TTC549 (cell line): ENCODE measurements around the gene AP2A1.
"Not testable (repeated sequence)": the region's sequence is repeated elsewhere in the genome, so short reads cannot be mapped to it uniquely, and the experiment has no call there.

Source experiments
- FAIRE-seq: peaks from 2 replicates; lab custom pipeline; 2012; peaks lifted over from hg19 to GRCh38; lab: Jason Lieb, UNC

Gene AP2A1

GRCh38 chr19:49812997-49813861 is 46.4 kb downstream of the AP2A1 start, which contains the start of gene FUZ:
Gene FUZ (minus strand): TSS chr19:49813292. CDS start chr19:49813106, 186 bp downstream.
- peak; percentile 97 for FAIRE-seq

- FAIRE-seq: no peak
These were observed 47.2 kb downstream of the AP2A1 start for GRCh38 chr19:49814010-49814409.

GRCh38 chr19:49816590-49816989 is 49.8 kb downstream of the AP2A1 start:
- no peak for FAIRE-seq

DNA sequence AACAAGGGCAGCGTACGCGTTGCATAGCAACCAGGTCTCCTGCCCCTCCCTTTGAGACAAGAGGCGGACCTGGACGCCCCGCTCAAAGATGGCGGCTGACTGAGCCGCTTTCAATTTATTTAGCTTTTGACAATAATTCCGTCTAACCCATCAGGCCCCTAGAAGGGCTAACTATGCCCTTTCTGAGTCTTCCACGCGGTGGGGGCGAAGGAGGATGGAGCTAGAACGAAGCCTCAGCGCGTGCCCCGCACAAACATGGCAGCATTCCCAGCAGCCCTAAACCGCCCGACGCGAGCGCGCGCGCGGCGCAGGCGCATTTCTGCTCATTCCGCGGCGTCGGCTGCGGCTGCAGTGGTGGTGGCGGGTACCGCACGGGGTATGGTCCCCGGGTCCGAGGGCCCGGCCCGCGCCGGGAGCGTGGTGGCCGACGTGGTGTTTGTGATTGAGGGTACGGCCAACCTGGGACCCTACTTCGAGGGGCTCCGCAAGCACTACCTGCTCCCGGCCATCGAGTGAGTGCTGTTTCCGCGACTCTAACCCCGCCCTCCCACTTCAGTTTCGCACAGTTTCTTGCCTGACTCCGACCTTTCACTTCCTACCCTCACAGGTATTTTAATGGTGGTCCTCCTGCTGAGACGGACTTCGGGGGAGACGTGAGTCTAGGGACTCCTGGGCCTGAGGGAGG is 51.3 kb downstream of the AP2A1 start, which contains the start of gene MED25:
MED25 (plus strand) TSS at position 326 of the 685 bp plus-strand sequence; CDS start at position 379, 53 bp downstream.
- no peak for FAIRE-seq

DNA sequence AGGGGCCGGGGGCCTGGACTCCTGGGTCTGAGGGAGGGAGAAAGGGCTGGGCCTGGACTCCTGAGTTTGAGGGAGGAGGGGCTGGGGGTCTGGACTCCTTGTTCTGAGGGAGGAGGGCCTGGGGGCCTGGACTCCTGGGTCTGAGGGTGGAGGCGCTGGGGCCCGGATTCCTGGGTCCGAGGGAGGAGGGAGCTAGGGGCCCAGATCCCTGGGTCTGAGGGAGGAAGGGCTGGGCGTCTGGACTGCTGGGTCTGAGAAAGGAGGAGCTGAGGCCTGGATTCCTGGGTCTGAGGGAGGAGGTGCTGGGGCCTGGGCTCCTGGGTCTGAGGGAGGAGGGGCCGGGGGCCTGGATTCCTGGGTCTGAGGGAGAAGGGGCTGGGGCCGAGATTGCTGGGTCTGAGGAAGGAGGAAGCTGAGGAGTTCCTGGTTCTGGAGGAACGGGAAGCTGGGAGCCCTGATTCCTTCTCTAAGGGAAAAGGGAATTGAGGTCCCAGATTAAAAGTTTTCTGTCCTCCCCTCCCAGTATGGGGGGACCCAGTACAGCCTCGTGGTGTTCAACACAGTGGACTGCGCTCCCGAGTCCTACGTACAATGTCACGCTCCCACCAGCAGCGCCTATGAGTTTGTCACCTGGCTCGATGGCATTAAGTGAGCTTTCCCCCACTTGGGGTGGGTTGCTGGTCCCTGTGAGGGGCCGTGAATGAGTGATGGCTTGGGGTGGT is 52.0 kb downstream of the AP2A1 start:
- no peak for FAIRE-seq

GRCh38 chr19:49819452-49820115 is 52.8 kb downstream of the AP2A1 start:
- FAIRE-seq: not testable (repeated sequence)

- FAIRE-seq: no peak
These were observed 53.3 kb downstream of the AP2A1 start for GRCh38 chr19:49820125-49820524.

GRCh38 chr19:49823472-49823871 is 56.7 kb downstream of the AP2A1 start:
- FAIRE-seq: no peak

DNA sequence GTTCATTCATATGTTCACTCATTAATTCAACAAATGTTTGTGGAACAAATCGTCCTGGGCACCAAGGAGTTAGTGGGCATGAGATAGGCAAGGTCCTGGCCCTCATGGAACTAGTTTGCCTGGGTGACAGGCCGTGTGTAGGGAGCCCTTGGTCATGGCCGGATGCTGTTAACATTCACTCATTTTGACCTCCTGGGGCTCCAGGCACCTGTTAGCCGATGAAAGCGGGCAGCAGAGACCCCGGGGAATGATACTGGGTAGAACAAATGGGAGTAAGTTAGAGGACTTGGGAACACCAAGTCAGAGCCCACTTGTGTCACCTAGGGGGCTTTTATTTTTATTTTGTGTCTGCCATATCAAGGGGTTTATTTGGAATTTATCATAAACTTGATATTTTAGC is 57.9 kb downstream of the AP2A1 start:
- FAIRE-seq: no peak

- FAIRE-seq: no peak
These were observed 60.2 kb downstream of the AP2A1 start for GRCh38 chr19:49827034-49827433.

- FAIRE-seq: no peak
These were observed 62.4 kb downstream of the AP2A1 start for GRCh38 chr19:49829200-49829599.

DNA sequence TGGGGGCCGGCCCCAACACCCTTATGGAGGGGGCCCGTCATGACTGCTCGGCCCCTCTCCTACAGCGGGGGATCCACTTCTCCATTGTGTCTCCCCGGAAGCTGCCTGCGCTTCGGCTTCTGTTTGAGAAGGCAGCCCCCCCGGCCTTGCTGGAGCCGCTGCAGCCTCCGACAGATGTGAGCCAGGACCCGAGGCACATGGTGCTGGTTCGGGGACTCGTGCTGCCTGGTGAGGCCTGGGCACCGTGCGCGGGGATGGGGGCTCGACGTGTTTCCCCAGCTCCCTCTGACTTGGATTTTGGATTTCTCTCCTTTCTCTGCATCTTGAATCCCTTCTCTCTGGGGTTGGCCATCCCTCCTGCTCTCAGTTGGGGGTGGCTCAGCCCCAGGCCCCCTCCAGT is 62.9 kb downstream of the AP2A1 start:
- FAIRE-seq: no peak

DNA sequence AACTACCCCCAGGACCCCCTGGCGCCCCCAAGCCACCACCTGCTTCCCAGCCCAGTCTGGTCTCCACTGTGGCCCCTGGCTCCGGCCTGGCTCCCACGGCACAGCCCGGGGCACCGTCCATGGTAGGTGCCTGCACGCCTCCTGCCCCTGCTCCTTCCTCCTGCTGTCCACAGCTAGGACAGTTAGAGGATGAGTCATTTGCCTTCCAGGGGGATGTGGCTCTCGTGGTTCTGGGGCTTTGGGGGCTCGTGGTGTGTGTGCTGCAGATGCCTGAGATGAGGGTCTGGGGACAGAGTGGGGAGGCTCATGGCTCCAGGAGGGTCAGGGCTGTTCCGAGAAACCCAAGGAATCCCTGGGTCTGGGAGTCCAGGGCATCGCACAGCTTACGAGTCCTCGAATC is 64.0 kb downstream of the AP2A1 start:
- no peak for FAIRE-seq

DNA sequence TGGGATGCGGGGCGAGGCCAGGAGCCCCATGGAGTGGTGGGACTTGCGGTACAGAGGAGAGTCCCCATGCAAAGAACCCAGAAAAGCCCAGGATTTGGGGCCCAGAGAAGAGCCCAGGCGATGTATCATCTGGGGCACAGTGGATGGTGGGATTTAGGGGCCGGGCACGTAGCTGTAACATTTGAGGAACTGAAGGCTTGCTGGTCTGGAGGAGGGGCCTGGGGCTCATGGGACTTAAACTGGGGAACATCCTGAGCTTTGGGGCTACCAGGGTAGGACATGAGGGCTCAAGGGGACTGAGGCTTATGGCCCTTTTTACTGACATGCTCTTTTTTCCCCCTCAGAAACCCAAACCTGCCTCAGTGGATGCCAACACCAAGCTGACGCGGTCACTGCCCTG is 64.8 kb downstream of the AP2A1 start:
- no peak for FAIRE-seq

- FAIRE-seq: no peak
These were observed 65.8 kb downstream of the AP2A1 start for GRCh38 chr19:49832556-49832955.

DNA sequence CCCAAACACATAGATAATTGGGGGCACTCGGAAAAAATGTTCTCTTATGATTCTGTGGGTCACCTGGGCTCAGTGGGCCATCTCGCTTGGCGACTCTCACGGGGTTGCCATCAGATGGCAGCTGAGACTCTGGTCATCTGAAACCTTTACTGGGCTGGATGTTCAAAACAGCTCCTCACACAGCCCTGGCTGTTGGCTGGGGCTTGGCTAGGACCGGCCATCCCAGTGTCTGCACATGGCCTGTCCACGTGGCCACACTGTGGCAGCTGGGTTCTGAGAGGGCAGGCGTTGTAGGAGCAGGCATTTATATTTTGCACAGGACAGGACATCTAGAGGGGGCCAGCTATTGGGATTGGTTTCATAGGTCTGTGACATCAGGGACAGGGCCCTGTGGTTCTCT is 66.8 kb downstream of the AP2A1 start:
- FAIRE-seq: no peak

- no peak for FAIRE-seq
These were observed 68.8 kb downstream of the AP2A1 start for GRCh38 chr19:49835562-49835961.

GRCh38 chr19:49836176-49837008 is 69.6 kb downstream of the AP2A1 start:
- no peak for FAIRE-seq

GRCh38 chr19:49837009-49837310 is 70.2 kb downstream of the AP2A1 start:
- no peak for FAIRE-seq

- no peak for FAIRE-seq
These were observed 70.6 kb downstream of the AP2A1 start for GRCh38 chr19:49837425-49837824.

DNA sequence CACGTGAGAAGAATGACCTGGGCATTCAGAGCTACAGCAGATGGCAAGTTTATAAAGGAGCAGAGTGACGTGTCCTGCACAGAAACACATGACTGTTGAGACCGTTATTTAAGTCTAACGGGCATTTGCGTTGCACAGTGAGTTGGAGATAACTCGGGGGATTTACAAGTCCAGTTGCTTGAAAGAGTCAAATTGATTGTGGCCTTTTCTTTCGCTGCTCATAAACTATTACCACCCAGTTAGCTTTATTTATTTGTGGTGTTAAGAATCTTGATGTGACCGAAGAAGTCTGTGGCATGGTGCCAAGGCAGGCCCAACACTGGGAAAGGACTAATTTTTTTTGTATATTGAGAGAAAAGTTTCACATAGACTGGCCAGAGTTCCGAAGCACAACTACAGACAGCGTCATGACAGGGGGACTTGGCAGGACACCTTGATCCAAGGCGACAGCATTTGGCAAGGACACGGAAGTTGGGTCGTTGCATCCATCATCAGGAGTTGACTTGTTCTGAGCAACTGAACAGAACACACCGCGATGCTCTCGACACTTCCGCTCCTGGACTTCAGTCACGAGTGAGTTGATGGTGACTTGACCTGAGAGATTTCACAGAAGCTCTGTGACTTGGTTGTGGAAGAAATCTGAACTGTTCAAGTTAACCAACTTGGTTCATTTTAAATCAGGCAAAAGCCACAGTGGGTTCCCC is 72.2 kb downstream of the AP2A1 start:
- FAIRE-seq: no peak
